GM18499 (cell line): ENCODE results near the gene KAT2B.
"Not testable (repeated sequence)": the region's sequence is repeated elsewhere in the genome, so short reads cannot be mapped to it uniquely, and the experiment has no call there.

Source experiments
- ATAC-seq: cut with Tn5 transposase; IDR thresholded peaks from one replicate; pipeline ENCODE4 v1.9.1; 2021; ENCODE audit warnings: moderate number of reproducible peaks; ENCODE audit not compliant: insufficient read depth, unreplicated experiment

The KAT2B gene

DNA sequence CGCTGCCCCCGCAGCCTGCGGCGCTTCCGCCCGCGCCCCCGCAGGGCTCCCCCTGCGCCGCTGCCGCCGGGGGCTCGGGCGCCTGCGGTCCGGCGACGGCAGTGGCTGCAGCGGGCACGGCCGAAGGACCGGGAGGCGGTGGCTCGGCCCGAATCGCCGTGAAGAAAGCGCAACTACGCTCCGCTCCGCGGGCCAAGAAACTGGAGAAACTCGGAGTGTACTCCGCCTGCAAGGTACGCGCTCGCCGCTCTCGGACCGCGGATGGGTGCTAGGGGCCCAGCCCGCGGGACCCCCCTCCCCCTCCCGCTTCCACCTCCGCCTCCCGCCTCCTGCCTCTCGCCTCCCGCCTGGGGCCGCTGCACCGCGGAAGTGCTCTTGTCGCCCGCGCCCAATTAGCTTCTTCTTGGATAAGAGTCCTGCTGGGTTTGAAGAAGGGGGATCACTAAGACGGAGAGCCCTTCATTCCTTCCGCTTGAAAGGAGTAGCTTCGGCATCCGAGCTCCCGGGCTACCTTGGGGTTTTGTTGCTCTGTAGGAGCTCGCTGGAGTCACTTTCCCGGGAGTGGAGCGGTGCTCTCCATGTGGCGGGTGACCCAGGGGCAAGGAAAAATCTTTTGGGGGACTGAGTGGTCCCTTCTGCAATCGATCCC, 426 bp downstream of the KAT2B start:
- peak; percentile 23 for ATAC-seq

- ATAC-seq, result peak; percentile 33
Observed at GRCh38 chr3:20041197-20041780, 1.0 kb downstream of the KAT2B start.

DNA sequence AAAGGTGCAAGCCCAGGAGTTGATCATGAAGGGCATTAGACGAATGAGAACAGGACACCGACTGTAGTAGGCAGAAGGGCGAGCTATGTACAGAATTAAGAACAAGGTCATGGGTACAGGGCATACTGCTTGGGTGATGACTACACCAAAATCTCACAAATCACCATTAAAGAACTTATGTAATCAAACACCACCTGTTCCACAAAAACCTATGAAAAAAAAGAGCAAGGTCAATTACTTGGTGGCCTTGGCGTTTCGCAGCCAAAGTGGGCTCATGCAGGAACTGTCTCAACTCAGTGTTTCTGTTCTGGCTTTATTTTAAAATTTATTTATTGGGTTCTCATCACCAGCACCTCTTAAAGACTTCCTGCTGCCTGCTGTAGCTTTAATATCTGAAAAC, 2.1 kb downstream of the KAT2B start:
- no peak for ATAC-seq

GRCh38 chr3:20043396-20043795, 3.1 kb downstream of the KAT2B start:
- peak; percentile 27 for ATAC-seq

DNA sequence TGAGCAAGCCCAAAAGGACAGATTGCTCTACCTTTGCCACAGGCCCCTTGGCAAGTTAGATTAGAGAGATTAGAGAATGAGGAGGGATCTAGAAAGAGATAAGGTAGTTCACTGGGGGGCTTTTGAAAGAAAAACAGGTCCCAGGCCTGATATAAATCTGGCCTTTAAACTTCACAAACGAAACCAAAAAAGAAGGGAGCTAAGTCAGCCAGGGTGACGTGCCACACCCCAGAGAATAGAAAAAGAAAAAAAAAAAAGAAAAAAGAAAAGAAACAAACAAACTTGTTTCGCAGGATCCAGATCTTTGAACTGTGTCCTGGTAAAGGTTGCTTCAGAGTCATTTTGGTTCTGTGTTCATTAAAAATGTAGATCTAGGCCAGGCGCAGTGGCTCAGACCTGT, 3.6 kb downstream of the KAT2B start:
- ATAC-seq, result no peak

DNA sequence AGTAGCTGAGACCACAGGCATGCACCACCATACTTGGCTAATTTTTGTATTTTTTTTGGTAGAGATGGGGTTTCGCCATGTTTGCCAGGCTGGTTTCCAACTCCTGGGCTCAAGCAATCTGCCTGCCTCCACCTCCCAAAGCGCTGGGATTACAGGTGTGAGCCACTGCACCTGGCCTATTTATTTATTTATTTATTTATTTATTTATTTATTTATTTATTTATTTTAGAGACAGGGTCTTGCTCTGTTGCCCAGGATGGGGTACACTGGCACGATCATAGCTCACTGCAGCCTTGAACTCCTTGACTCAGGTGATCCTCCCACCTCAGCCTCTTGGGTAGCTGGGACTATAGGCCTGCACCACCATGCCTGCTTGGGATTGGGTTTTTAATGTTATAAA, 4.9 kb downstream of the KAT2B start:
- ATAC-seq, result not testable (repeated sequence)

DNA sequence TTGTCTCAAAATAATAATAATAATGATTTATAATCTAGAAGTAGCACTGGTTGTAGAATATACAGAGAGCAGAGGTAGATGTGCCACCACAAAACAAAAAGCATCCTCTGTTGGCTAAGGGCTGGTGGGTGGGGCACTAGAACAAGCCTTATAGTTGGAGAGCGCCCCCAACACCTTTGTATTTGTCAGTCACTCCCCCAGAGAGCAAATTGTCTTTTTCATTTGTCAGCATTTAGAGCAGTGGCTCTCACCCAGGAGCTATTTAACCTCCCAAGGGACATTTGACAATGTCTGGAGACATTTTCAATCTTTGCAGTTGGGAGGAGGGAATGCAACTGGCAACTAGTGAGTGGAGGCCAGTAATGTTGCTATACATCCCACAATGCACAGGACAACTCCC, 6.3 kb downstream of the KAT2B start:
- no peak for ATAC-seq

GRCh38 chr3:20047341-20047779, 7.1 kb downstream of the KAT2B start:
- ATAC-seq, result no peak

GRCh38 chr3:20047976-20048883, 8.0 kb downstream of the KAT2B start:
- ATAC-seq, result peak; percentile 11

- no peak for ATAC-seq
Observed at GRCh38 chr3:20051123-20051806, 11.0 kb downstream of the KAT2B start.

DNA sequence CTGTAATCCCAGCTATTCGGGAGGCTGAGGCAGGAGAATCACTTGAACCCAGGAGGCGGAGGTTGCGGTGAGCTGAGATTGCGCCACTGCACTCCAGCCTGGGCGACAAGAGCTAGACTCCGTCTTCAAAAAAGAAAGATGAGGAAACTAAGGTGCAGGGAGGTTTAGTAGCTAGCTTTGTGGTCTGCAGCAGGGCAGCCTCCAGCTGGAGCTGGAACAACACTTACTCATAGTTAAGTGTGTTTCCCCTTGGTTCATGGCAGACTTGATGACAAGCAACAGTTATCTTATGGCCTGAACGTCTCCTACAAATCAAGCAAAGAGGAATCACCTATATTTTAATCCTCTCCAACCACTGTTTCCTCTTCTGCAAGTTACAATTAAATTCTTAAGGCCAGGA, 12.6 kb downstream of the KAT2B start:
- no peak for ATAC-seq

- peak; percentile 54 for ATAC-seq
Observed at GRCh38 chr3:20054549-20054987, 14.3 kb downstream of the KAT2B start.

DNA sequence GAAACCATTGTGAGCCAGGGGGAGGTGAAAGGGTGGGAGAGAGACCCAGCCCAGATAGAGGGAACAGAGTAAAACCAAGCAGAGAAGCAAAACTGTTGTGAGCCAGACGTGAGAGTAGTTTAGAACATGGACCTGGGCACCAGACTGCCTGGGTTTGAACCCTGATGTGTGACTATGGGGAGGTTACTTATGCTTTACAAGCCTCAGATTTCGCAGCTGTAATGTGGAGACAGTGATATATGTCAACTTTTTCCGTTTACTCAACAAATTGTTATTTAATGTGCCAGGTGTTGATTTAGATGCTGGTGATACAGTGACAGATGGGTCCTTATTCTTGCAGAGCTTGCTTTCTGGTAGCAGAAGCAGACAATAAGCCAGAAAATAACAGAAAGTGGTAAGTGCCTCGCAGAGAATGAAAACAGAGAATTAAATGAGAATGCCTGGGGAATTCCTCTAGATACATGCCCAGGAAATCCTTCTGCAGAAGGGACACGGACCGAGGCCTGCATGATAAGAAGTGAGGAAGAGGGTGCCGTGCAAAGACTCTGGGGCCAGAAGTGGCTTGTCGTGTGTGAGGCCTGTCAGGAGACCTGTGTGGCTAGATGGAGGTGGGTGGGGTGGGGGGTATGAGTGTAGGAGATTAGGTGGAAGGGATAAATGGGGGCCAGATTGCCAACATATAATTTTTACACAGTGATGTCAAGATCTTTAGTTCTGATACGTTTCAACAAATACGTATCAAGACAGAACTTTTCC, 15.0 kb downstream of the KAT2B start:
- no peak for ATAC-seq

DNA sequence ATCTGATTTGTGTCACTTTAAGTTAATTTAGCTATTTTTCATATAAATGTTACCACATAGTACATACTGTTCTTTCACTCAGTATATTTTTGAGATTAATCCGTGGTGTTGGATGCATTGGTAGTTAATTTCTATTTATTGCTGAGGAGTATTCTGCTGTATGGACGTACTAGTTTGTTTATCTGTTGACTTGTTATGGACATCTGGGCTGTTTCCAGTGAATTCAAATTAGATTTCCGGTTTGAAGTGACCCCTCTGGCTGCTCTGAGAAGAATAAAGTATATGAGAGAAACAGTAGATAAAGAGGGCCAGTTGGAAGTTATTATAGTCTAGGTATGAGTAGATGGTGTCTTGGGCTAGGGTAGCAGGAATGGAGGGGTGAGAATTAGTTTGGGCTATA, 15.6 kb downstream of the KAT2B start:
- no peak for ATAC-seq

DNA sequence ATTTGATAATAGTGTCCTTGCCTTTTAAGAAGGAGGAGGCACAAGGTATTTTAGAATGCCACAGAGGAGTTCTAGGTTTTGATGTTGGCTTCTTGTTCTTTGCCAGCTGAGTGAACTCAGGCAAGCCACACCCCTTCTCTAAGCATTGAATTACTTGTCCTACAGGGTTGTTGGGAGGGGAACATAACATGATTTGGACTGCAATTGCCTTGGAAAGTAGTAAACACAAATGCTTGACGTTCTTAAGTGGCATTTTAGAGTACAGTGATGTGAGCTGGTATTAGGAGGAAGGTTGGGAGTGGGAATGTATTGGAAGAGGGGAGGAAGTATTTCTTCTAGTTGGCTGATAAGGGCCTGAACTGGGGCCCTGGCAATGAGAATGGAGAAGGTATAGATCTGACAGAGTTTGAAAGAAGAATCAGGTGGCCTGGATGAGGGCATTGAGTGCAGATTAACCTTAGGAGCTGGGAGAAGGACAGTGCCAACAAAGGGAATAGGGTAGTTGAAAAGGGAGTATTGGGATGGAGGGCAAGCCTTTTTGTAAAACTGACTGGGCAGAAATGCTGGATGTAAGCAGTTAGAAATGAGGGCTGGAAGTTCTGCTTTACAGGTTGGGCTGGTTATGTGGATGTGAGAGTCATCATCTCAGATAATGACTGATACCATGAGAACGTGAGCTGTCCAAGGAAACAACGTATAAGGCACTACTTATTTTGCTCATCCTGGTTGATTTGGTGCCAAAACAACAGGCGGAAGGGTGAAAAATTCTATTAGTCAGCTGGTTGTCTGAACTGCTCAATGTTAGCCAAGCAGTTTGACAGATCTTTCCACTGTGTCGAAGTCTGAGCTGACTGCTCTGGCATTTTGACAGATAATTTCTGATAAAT, 16.7 kb downstream of the KAT2B start:
- ATAC-seq, result peak; percentile 33

- ATAC-seq, result no peak
Observed at GRCh38 chr3:20057612-20058180, 17.4 kb downstream of the KAT2B start.

GRCh38 chr3:20059929-20060328, 19.7 kb downstream of the KAT2B start:
- no peak for ATAC-seq

DNA sequence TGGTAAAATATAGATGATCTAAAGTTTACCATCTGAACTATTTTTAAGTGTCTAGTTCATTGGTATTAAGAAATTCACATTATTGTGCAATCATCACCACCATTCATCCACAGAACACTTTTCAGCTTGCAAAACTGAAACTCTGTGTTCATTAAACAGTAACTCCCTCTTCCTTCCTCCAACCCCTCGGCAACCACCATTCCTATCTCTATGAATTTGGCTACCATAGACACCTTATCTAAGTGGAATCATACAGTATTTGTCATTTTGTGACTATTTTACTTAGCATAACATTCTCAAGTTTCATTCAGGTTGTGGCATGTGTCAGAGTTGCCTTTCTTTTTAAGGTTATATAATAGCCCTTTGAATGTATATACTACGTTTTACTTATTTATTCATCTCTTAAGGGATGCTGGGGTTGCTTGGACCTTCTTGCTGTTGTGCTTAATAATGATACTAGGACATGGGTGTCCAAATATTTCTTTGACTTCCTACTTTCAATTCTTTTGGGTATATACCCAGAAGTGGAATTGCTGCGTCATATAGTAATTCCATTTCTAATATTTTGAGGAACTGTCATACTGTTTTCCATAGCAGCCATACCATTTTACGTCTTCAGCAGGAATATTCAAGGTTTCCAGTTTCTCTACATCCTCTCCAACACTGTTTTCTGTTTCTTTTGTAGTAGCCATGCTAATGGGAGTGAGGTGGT, 20.9 kb downstream of the KAT2B start:
- peak; percentile 58 for ATAC-seq
